HCT116 (cell line): ENCODE data around the gene RHBDF1. TPM values are rescaled to one million over a fixed set of nuclear protein-coding genes. Genes with fewer than 3 reads are reported as not detected.

ENCODE experiments used
- ATAC-seq: fragments of 200-7000 bp; cut with Tn5 transposase; 2 replicates; pipeline ENCODE4 v1.9.1; 2020; ENCODE audit warnings: mild to moderate bottlenecking, moderate library complexity
- BruUV-seq: library from RNA; stranded (reverse); fragments of 400-500 nt; replicated peaks from 2 replicates; lab custom pipeline; 2021; lab: Mats Ljungman, UMichigan
- CTCF ChIA-PET: fragments of 300-600 bp; sonication (Branson Sonifier 250); formaldehyde crosslinking; loops from one replicate; lab custom pipeline; 2021; ENCODE audit warnings: antibody characterized with exemption; lab: Charles Lee
- POLR2A ChIA-PET: fragments of 300-600, 350-600 bp; sonication (Branson Sonifier 250); formaldehyde crosslinking; loops from one replicate; lab custom pipeline; 2021; ENCODE audit warnings: antibody characterized with exemption; lab: Charles Lee
- RAD21 ChIA-PET, 2 experiments: fragments of 300-600 bp; sonication (Branson Sonifier 250); formaldehyde crosslinking; loops; one replicate each; lab custom pipeline; 2023; ENCODE audit warnings: low total read pairs in 2 of 2; ENCODE audit not compliant: uncharacterized antibody in 2 of 2, unreplicated experiment in 2 of 2, low non-redundant PET in 1 of 2; lab: Charles Lee
- DNase-seq: peaks from one replicate; pipeline ENCODE4 v3.0.0-alpha.2; 2010; ENCODE audit warnings: low read depth, low spot score
- H2AFZ ChIP-seq: fragments of 200-600 bp; shearing (Covaris generic), sonication (generic); 2 replicates; pipeline ENCODE4 v1.6.1; 2017; ENCODE audit warnings: low read depth, mixed run types, mixed read lengths, antibody characterized with exemption, low read length; ENCODE audit not compliant: poor library complexity, severe bottlenecking
- H3K27ac ChIP-seq: 2 replicates; pipeline ENCODE4 v1.5.1; 2012; ENCODE audit warnings: low read depth, low read length
- H3K27me3 ChIP-seq: fragments of 200-600 bp; sonication (generic); 2 replicates; pipeline ENCODE4 v1.6.1; 2016; ENCODE audit warnings: mixed run types, low read length, mixed read lengths; ENCODE audit not compliant: insufficient read depth
- H3K36me3 ChIP-seq, 2 experiments: fragments of 200-500 bp in 1 of 2; fragments of 200-600 bp in 1 of 2; sonication (Bioruptor generic) in 1 of 2; sonication (generic) in 1 of 2; 2 replicates each; pipeline versions ENCODE4 v1.5.1 to v1.6.1; 2014 to 2016; ENCODE audit warnings: low read length in 2 of 2, inconsistent platforms in 1 of 2, mixed read lengths in 1 of 2, mixed run types in 1 of 2; ENCODE audit not compliant: insufficient read depth in 2 of 2, control insufficient read depth in 1 of 2
- H3K4me1 ChIP-seq, 2 experiments: fragments of 200-600 bp in 1 of 2; sonication (generic) in 1 of 2; 2 replicates each; pipeline versions ENCODE4 v1.5.1 to v1.6.1; 2012 to 2017; ENCODE audit warnings: low read length in 2 of 2, inconsistent platforms in 1 of 2, mild to moderate bottlenecking in 1 of 2, mixed read lengths in 1 of 2, mixed run types in 1 of 2, moderate library complexity in 1 of 2; ENCODE audit not compliant: insufficient read depth in 2 of 2, control insufficient read depth in 1 of 2
- H3K4me2 ChIP-seq: fragments of 200-600 bp; sonication (generic); 2 replicates; pipeline ENCODE4 v1.6.1; 2017; ENCODE audit warnings: mixed run types, low read length, mixed read lengths
- H3K4me3 ChIP-seq, 2 experiments: fragments of 200-600 bp in 1 of 2; sonication (generic) in 1 of 2; replicated peaks in 1 of 2; 2 replicates each; pipeline ENCODE4 v1.5.1; 2011 to 2016; ENCODE audit warnings: low read length in 2 of 2, control low read depth in 1 of 2, low read depth in 1 of 2, mild to moderate bottlenecking in 1 of 2, mixed read lengths in 1 of 2, mixed run types in 1 of 2
- H3K79me2 ChIP-seq: fragments of 200-600 bp; sonication (generic); 2 replicates; pipeline ENCODE4 v1.6.1; 2017; ENCODE audit warnings: mild to moderate bottlenecking, mixed run types, low read length, moderate library complexity, mixed read lengths; ENCODE audit not compliant: insufficient read depth
- H3K9ac ChIP-seq: fragments of 200-600 bp; sonication (generic); 2 replicates; pipeline ENCODE4 v1.6.1; 2016; ENCODE audit warnings: low read length, mixed read lengths
- H3K9me2 ChIP-seq: fragments of 200-600 bp; sonication (generic), shearing (Covaris generic); 2 replicates; pipeline ENCODE4 v1.6.1; 2017; ENCODE audit warnings: mixed run types, mild to moderate bottlenecking, moderate library complexity; ENCODE audit not compliant: insufficient read depth
- H3K9me3 ChIP-seq, 2 experiments: fragments of 200-500 bp in 1 of 2; fragments of 200-600 bp in 1 of 2; sonication (Bioruptor generic) in 1 of 2; sonication (generic) in 1 of 2; 2 replicates each; pipeline ENCODE4 v1.6.1; 2014 to 2017; ENCODE audit warnings: low read length in 2 of 2, mixed read lengths in 2 of 2, inconsistent platforms in 1 of 2, low read depth in 1 of 2, mild to moderate bottlenecking in 1 of 2, mixed run types in 1 of 2, moderate library complexity in 1 of 2; ENCODE audit not compliant: control insufficient read depth in 1 of 2, insufficient read depth in 1 of 2
- H4K20me1 ChIP-seq: fragments of 200-600 bp; sonication (generic), shearing (Covaris generic); 2 replicates; pipeline ENCODE4 v1.6.1; 2017; ENCODE audit warnings: mixed run types, mild to moderate bottlenecking, moderate library complexity; ENCODE audit not compliant: insufficient read depth
- CBX3 ChIP-seq: IDR thresholded peaks from 2 replicates; pipeline ENCODE4 v1.6.1; 2012; ENCODE audit warnings: low read depth
- CEBPB ChIP-seq: IDR thresholded peaks from 2 replicates; pipeline ENCODE4 v1.6.1; 2012; ENCODE audit warnings: low read depth
- EGR1 ChIP-seq: IDR thresholded peaks from 2 replicates; pipeline ENCODE4 v1.6.1; 2012; ENCODE audit warnings: low read depth
- ELF1 ChIP-seq: IDR thresholded peaks from 2 replicates; pipeline ENCODE4 v1.6.1; 2012; ENCODE audit warnings: low read depth, borderline replicate concordance
- EZH2 ChIP-seq: fragments of 200-600 bp; sonication (generic); IDR thresholded peaks from 2 replicates; pipeline ENCODE4 v1.6.1; 2017; ENCODE audit warnings: antibody characterized with exemption, mixed run types
- POLR2AphosphoS5 ChIP-seq: IDR thresholded peaks from 2 replicates; pipeline ENCODE4 v1.6.1; 2011; ENCODE audit warnings: mild to moderate bottlenecking, low read depth, low read length, moderate library complexity
- SP1 ChIP-seq: IDR thresholded peaks from 2 replicates; pipeline ENCODE4 v1.6.1; 2012; ENCODE audit warnings: low read depth
- YY1 ChIP-seq: IDR thresholded peaks from 2 replicates; pipeline ENCODE4 v1.6.1; 2011; ENCODE audit warnings: low read length, low read depth, moderate library complexity, mild to moderate bottlenecking; ENCODE audit not compliant: insufficient replicate concordance; ENCODE audit errors: extremely low read depth
- ZNF274 ChIP-seq: fragments of 200-500 bp; sonication (Bioruptor generic); IDR thresholded peaks from 2 replicates; pipeline ENCODE4 v1.6.1; 2014; ENCODE audit warnings: mild to moderate bottlenecking, low read depth, low read length, inconsistent platforms
- intact Hi-C: fragments of 100-400 bp; cut with micrococcal nuclease; formaldehyde crosslinking; loops from 2 replicates; pipeline ENCODE4 v1.10.0; 2022
- total RNA-seq: library from RNA; stranded (reverse); gene quantifications from one replicate; pipeline ENCODE4 v1.2.1, GENCODE V29; 2021; ENCODE audit not compliant: unreplicated experiment
- TF ChIP-seq, protein P1 (sequence below): IDR thresholded peaks from 2 replicates; pipeline ENCODE4 v1.6.1; 2012
- TF ChIP-seq, protein P2 (sequence below): IDR thresholded peaks from 2 replicates; pipeline ENCODE4 v1.6.1; 2012

RHBDF1 gene
- total RNA-seq, 1 experiment from 2014 or later: 19.8 TPM

GRCh38 chr16:36336-36984, 36.0 kb downstream of the RHBDF1 start:
- Histone ChIP-seq H3K9me2 (no peaks in the 10 kb centered on the region), H3K4me3 (no peak overlapping the region), H3K27me3 (no peaks in the 10 kb centered on the region), H2AFZ (no peak overlapping the region), H3K36me3 (no peaks in the 10 kb centered on the region), H3K4me2 (no peak overlapping the region), H4K20me1 (no peaks in the 10 kb centered on the region), H3K27ac (no peak overlapping the region), H3K9ac (no peak overlapping the region), H3K79me2 (no peaks in the 10 kb centered on the region), H3K9me3 (no peaks in the 10 kb centered on the region), H3K4me1 (peaks cover 0 to 7% of the 10 kb centered on the region in 2 experiments; a peak in 1 of 4 replicates)
- no TSS peak for BruUV-seq
- ChIA-PET RAD21 (no interaction called here), POLR2A (no interaction called here), CTCF (no interaction called here)
- ATAC-seq (no peak), DNase-seq (no peak)
- no peak for TF ChIP-seq ZNF274
- TF ChIP-seq, protein P1, sequence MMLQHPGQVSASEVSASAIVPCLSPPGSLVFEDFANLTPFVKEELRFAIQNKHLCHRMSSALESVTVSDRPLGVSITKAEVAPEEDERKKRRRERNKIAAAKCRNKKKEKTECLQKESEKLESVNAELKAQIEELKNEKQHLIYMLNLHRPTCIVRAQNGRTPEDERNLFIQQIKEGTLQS: no peak
- no peak for TF ChIP-seq POLR2AphosphoS5
- no peak for TF ChIP-seq CEBPB
- no peak for TF ChIP-seq CBX3
- no peak for TF ChIP-seq EZH2
- TF ChIP-seq SP1: no peak
- TF ChIP-seq ELF1: no peak
- TF ChIP-seq, protein P2, sequence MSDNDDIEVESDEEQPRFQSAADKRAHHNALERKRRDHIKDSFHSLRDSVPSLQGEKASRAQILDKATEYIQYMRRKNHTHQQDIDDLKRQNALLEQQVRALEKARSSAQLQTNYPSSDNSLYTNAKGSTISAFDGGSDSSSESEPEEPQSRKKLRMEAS: no peak
- no peak for TF ChIP-seq EGR1
- TF ChIP-seq YY1: no peak
- intact Hi-C loops: no loop called here
